Keratinocyte (primary cell): Measurements from ENCODE around the gene MTA3.

ENCODE experiments used
- CTCF ChIP-seq, 3 experiments: IDR thresholded peaks in 1 of 3; conservative IDR thresholded peaks in 1 of 3; optimal IDR thresholded peaks in 1 of 3; 2 replicates in 2 of 3; 3 replicates in 1 of 3; pipeline versions ENCODE3 to v1.5.1; 2011; ENCODE audit warnings: low read length in 3 of 3, mild to moderate bottlenecking in 3 of 3, moderate library complexity in 2 of 3, control low read depth in 1 of 3, inconsistent platforms in 1 of 3; ENCODE audit not compliant: insufficient read depth in 2 of 3; ENCODE audit errors: extremely low read depth in 1 of 3
- EZH2 ChIP-seq: IDR thresholded peaks from one replicate; pipeline ENCODE4 v1.6.1; 2012; ENCODE audit warnings: inconsistent platforms, mild to moderate bottlenecking, low read length, moderate library complexity

GRCh38 chr2:42767899-42768705 is 199.7 kb downstream of the MTA3 start:
- TF ChIP-seq CTCF (optimal IDR thresholded peaks at IDR 0.05 in 1 of 3, IDR thresholded peaks at IDR 0.05 in 1 of 3, conservative IDR thresholded peaks at IDR 0.05 in 1 of 3; ENCODE audit: extremely low read depth in 1 of 3, insufficient read depth in 2 of 3, low read length in 3 of 3), result no peak
- TF ChIP-seq EZH2, result no peak
